ENCODE measurements around the gene ADK. TPM values are rescaled to one million over a fixed set of nuclear protein-coding genes. Genes with fewer than 3 reads are reported as not detected.
"Not testable (repeated sequence)": the region's sequence is repeated elsewhere in the genome, so short reads cannot be mapped to it uniquely, and the experiment has no call there.

The ADK gene
- total RNA-seq, 1 experiment from 2014 or later, result 26.8 TPM

DNA sequence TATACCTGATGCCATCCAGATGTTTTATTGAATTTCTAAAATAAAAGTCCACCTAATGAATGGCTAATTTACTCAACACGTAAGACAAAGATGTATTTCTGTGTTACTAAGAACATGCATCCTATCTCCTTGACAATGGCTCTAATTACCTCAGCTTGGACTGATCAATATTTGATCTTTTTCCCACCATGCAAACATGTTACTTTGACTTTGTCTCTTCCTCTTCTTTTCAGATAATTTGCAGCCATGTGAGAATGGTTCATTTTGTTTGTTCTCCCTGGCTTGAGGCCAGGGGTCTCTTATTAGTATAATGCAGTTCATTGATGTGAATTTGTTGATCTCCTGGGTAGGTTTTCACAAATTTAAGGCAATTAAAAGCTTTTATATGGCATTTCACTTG lies 302.1 kb downstream of the ADK start:
- Histone ChIP-seq H2BK120ac (ENCODE audit: low read depth, low read length, poor library complexity, severe bottlenecking) (no peak overlapping the region), H4K91ac (ENCODE audit: insufficient read length, low read depth, low read length) (no peak overlapping the region), H3K9me3 (ENCODE audit: control insufficient read depth, low read depth, low read length) (no peaks in the 10 kb centered on the region), H3K56ac (ENCODE audit: insufficient read length, low read depth, low read length) (no peak overlapping the region), H4K5ac (ENCODE audit: insufficient read length, low read depth, low read length) (no peak overlapping the region), H2BK20ac (ENCODE audit: low read depth, low read length, poor library complexity, severe bottlenecking) (no peak overlapping the region), H3K18ac (ENCODE audit: insufficient read length, low read depth, low read length) (no peak overlapping the region), H3K9ac (ENCODE audit: extremely low read depth, insufficient read length, low read length) (no peak overlapping the region), H2BK12ac (ENCODE audit: insufficient read length, low read depth, low read length) (no peak overlapping the region), H3K27ac (ENCODE audit: insufficient read length, low read depth, low read length) (no peak overlapping the region), H3K27me3 (ENCODE audit: insufficient read depth, low read length) (no peaks in the 10 kb centered on the region), H3K4me1 (ENCODE audit: insufficient read depth, low read length) (no peaks in the 10 kb centered on the region), H2AK5ac (ENCODE audit: insufficient read length, low read length) (no peak overlapping the region), H3K23ac (ENCODE audit: insufficient read length, low read depth, low read length) (no peak overlapping the region), H3K4me2 (ENCODE audit: insufficient read depth, insufficient read length, low read length) (no peak overlapping the region), H4K8ac (replicated peaks; ENCODE audit: insufficient read length, low read depth, low read length) (no peak overlapping the region), H3K14ac (ENCODE audit: insufficient read depth, low read length) (no peak overlapping the region), H2BK5ac (ENCODE audit: insufficient read length, low read length) (no peak overlapping the region), H3K79me1 (ENCODE audit: insufficient read depth, low read depth, low read length, poor library complexity, severe bottlenecking) (no peaks in the 10 kb centered on the region), H2BK15ac (ENCODE audit: low read depth, low read length) (no peak overlapping the region), H3K23me2 (ENCODE audit: insufficient read length, low read depth, low read length, poor library complexity, severe bottlenecking) (no peaks in the 10 kb centered on the region), H2AFZ (ENCODE audit: low read length) (no peak overlapping the region), H4K20me1 (ENCODE audit: control insufficient read depth, insufficient read depth, insufficient read length) (no peaks in the 10 kb centered on the region), H3K4ac (ENCODE audit: low read depth, low read length) (no peak overlapping the region), H3T11ph (ENCODE audit: low read length) (no peak overlapping the region), H3K79me2 (ENCODE audit: insufficient read depth, low read length) (no peaks in the 10 kb centered on the region)
- no peaks in the 10 kb centered on the region for H3K27me3 Mint-ChIP-seq (ENCODE audit: low read depth)
- H3K9me3 Mint-ChIP-seq, result peaks cover 0 to 3% of the 10 kb centered on the region in 2 experiments; a peak in 3 of 5 replicates
- WGBS (ENCODE audit: extremely low coverage, insufficient read length, low lambda C conversion rate), result no CpG with 5 or more reads among the region's 1 CpG
- peaks cover 5 to 13% (median 6%) of the 10 kb centered on the region in 3 experiments; a peak in 6 of 7 replicates for H3K36me3 Mint-ChIP-seq (ENCODE audit: insufficient read depth in 1 of 3, low read depth in 3 of 3)
- DNase-seq, result no peak
- H3K4me1 Mint-ChIP-seq, result peaks cover 3 to 7% of the 10 kb centered on the region in 2 experiments
- H3K27ac Mint-ChIP-seq, result peak overlapping the region in 1 of 3 experiments; percentile 55; a peak in 3 of 7 replicates
- no peak overlapping the region for H3K4me3 Mint-ChIP-seq
- no peak for TF ChIP-seq CTCF (conservative IDR thresholded peaks at IDR 0.05)

DNA sequence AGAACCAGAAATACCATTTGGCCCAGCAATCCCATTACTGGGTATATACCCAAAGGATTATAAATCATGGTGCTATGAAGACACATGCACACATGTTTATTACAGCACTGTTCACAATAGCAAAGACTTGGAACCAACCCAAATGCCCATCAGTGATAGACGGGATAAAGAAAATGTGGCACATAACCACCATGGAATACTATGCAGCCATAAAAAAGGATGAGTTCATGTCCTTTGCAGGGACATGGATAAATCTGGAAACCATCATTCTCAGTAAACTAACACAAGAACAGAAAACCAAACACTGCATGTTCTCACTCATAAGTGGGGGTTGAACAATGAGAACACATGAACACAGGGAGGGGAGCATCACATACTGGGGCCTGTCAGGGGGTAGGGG lies 306.5 kb downstream of the ADK start:
- H3K9ac ChIP-seq (ENCODE audit: extremely low read depth, insufficient read length, low read length); H3K4me3 Mint-ChIP-seq; H3K14ac ChIP-seq (ENCODE audit: insufficient read depth, low read length); H2BK20ac ChIP-seq (ENCODE audit: low read depth, low read length, poor library complexity, severe bottlenecking); H3K23me2 ChIP-seq (ENCODE audit: insufficient read length, low read depth, low read length, poor library complexity, severe bottlenecking); DNase-seq; H4K5ac ChIP-seq (ENCODE audit: insufficient read length, low read depth, low read length); H2BK120ac ChIP-seq (ENCODE audit: low read depth, low read length, poor library complexity, severe bottlenecking); H3K23ac ChIP-seq (ENCODE audit: insufficient read length, low read depth, low read length); H3T11ph ChIP-seq (ENCODE audit: low read length); H2BK15ac ChIP-seq (ENCODE audit: low read depth, low read length); H3K9me3 Mint-ChIP-seq; H4K8ac ChIP-seq (replicated peaks; ENCODE audit: insufficient read length, low read depth, low read length); H2AFZ ChIP-seq (ENCODE audit: low read length); H4K20me1 ChIP-seq (ENCODE audit: control insufficient read depth, insufficient read depth, insufficient read length); H3K56ac ChIP-seq (ENCODE audit: insufficient read length, low read depth, low read length); H3K79me2 ChIP-seq (ENCODE audit: insufficient read depth, low read length); H4K91ac ChIP-seq (ENCODE audit: insufficient read length, low read depth, low read length); H3K18ac ChIP-seq (ENCODE audit: insufficient read length, low read depth, low read length); H3K27me3 Mint-ChIP-seq (ENCODE audit: low read depth); H3K27ac Mint-ChIP-seq; H2AK5ac ChIP-seq (ENCODE audit: insufficient read length, low read length); H2BK5ac ChIP-seq (ENCODE audit: insufficient read length, low read length); H3K4ac ChIP-seq (ENCODE audit: low read depth, low read length); H3K4me1 Mint-ChIP-seq; H3K79me1 ChIP-seq (ENCODE audit: insufficient read depth, low read depth, low read length, poor library complexity, severe bottlenecking); H3K27me3 ChIP-seq (ENCODE audit: insufficient read depth, low read length); H2BK12ac ChIP-seq (ENCODE audit: insufficient read length, low read depth, low read length); H3K4me2 ChIP-seq (ENCODE audit: insufficient read depth, insufficient read length, low read length); H3K27ac ChIP-seq (ENCODE audit: insufficient read length, low read depth, low read length); H3K9me3 ChIP-seq (ENCODE audit: control insufficient read depth, low read depth, low read length); H3K4me1 ChIP-seq (ENCODE audit: insufficient read depth, low read length): not testable (repeated sequence)
- H3K36me3 Mint-ChIP-seq (ENCODE audit: insufficient read depth in 1 of 3, low read depth in 3 of 3), result peaks cover 5 to 13% (median 6%) of the 10 kb centered on the region in 3 experiments; a peak in 6 of 7 replicates
- no CpG with 5 or more reads among the region's 1 CpG for WGBS (ENCODE audit: extremely low coverage, insufficient read length, low lambda C conversion rate)
